ENCODE results near the gene DLGAP1.
"Not testable (repeated sequence)": the region's sequence is repeated elsewhere in the genome, so short reads cannot be mapped to it uniquely, and the experiment has no call there.

The DLGAP1 gene

GRCh38 chr18:3486512-3486911, 968.6 kb downstream of the DLGAP1 start:
- peaks cover 13% of the 10 kb centered on the region for H3K4me1 Mint-ChIP-seq (ENCODE audit: low read depth)
- no peak overlapping the region for H3K27ac Mint-ChIP-seq
- no peak overlapping the region for H3K4me3 Mint-ChIP-seq
- H3K9me3 Mint-ChIP-seq: no peaks in the 10 kb centered on the region
- H3K27me3 Mint-ChIP-seq: peaks cover 2% of the 10 kb centered on the region
- intact Hi-C loops (cut with micrococcal nuclease): no loop called here
- H3K36me3 Mint-ChIP-seq (ENCODE audit: low read depth): no peaks in the 10 kb centered on the region

DNA sequence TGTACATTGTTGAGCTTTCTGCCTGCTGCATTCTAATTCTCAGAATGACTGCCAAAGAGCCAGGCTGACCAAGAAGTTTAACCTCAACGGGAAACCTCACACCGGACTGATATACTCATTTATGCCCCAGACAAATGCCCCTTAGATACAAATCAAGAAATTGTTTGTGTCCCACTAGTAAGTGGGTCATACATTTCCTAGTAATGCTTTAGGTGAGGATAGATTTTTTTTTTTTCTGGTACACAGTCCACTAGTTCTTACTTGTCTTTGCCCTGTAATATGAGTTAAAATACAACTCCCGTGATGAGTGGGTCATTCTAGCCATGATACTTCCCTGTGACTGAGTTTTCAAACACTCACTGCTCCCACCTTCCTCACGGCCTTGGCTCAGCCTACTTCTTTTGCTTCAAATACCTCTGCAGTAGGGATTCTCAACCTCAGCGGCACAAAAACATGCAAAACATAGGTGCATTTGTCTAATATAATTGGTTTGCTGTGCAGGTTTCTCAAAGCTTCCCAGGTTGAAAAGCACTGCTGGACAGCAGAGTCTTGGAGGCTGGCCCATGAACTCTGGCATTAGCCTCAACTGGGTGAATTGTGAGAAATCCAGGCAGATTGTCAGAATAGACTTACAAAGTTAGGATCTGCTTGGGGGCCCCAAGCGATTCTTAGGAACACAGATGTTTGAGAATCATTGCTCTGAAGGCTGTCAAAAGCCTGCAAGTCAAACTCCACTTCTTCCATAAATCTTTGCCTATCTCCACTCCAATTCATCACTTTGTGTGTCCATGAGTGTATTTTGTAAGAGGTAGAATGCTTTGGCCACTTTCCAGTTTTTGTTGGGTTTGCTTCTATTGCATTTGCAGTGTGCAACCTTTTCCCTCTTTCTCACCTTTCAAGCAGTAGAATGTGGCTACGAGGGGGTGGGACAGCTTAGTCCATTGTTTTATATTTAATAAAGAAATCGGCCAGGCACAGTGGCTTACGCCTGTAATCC, 969.7 kb downstream of the DLGAP1 start:
- no peak overlapping the region for H3K27ac Mint-ChIP-seq
- no peaks in the 10 kb centered on the region for H3K9me3 Mint-ChIP-seq
- H3K27me3 Mint-ChIP-seq: peaks cover 2% of the 10 kb centered on the region
- H3K4me3 Mint-ChIP-seq: no peak overlapping the region
- H3K4me1 Mint-ChIP-seq (ENCODE audit: low read depth): peaks cover 13% of the 10 kb centered on the region
- no peaks in the 10 kb centered on the region for H3K36me3 Mint-ChIP-seq (ENCODE audit: low read depth)
- intact Hi-C loops (cut with micrococcal nuclease): no loop called here

DNA sequence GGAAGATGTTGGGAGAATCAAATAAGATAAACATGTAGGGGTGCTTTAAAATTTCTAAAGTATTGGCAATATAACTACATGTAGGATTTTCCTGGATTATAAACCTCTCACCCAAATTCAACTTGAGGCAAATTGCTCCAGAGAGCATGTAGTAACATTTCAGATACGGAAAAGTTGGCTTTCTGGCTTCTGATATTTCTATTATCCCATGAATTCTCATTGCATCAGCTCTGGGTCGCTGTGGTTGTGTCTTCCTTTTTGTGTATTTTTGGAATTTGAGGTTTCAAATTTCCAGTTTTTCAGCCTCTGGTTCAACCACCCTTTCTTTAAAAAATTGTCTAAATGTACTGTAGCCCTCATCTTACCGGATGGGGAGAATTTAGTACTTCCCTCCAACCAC, 972.8 kb downstream of the DLGAP1 start:
- intact Hi-C loops (cut with micrococcal nuclease): no loop called here
- no peak overlapping the region for H3K27ac Mint-ChIP-seq
- peaks cover 5% of the 10 kb centered on the region for H3K4me1 Mint-ChIP-seq (ENCODE audit: low read depth)
- H3K36me3 Mint-ChIP-seq (ENCODE audit: low read depth): no peaks in the 10 kb centered on the region
- no peaks in the 10 kb centered on the region for H3K27me3 Mint-ChIP-seq
- no peaks in the 10 kb centered on the region for H3K9me3 Mint-ChIP-seq
- H3K4me3 Mint-ChIP-seq: no peak overlapping the region

GRCh38 chr18:3481696-3482210, 973.4 kb downstream of the DLGAP1 start:
- no peak overlapping the region for H3K27ac Mint-ChIP-seq
- no peaks in the 10 kb centered on the region for H3K27me3 Mint-ChIP-seq
- no peak overlapping the region for H3K4me3 Mint-ChIP-seq
- H3K4me1 Mint-ChIP-seq (ENCODE audit: low read depth): peaks cover 4% of the 10 kb centered on the region
- H3K36me3 Mint-ChIP-seq (ENCODE audit: low read depth): no peaks in the 10 kb centered on the region
- H3K9me3 Mint-ChIP-seq: no peaks in the 10 kb centered on the region
- intact Hi-C loops (cut with micrococcal nuclease): no loop called here

DNA sequence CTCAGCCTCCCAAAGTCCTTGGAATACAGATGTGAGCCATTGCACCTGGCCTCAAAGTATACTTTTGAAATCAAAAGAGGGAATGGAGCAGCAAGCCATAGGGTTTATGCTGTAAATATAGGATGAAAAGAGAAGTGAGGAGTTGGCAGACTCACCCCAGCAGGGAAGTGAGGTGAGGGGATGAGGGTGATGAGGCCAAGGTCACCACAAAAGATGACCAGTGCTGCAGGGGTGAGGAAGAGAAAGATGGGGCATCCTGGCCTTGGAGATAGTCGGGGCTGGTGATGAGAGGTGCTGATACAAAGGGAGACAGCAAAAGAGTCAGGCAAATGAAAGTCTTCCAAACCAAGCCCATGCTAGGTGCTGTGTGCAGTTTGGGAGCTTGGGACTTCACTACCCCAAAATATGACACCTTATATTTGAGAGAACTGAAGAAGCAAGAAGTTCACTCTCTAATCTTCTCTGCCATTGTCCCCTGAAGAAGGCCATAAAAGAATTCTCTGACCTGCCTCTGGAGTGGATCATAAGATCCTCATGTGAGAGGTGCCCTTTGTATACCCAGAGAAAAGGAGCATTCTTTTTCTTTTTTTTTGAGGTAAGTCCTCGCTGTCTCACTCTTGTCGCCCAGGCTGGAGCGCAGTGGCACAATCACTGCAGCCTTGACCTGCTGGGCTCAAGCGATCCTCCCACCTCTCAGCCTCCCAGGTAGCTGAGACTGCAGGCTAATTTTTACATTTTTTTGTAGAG, 974.1 kb downstream of the DLGAP1 start:
- no peaks in the 10 kb centered on the region for H3K36me3 Mint-ChIP-seq (ENCODE audit: low read depth)
- no peak overlapping the region for H3K27ac Mint-ChIP-seq
- no peaks in the 10 kb centered on the region for H3K27me3 Mint-ChIP-seq
- intact Hi-C loops (cut with micrococcal nuclease): no loop called here
- H3K4me3 Mint-ChIP-seq: no peak overlapping the region
- H3K9me3 Mint-ChIP-seq: no peaks in the 10 kb centered on the region
- no peaks in the 10 kb centered on the region for H3K4me1 Mint-ChIP-seq (ENCODE audit: low read depth)

- Mint-ChIP-seq H3K4me3 (no peak overlapping the region), H3K4me1 (ENCODE audit: low read depth) (no peaks in the 10 kb centered on the region), H3K27me3 (no peaks in the 10 kb centered on the region), H3K36me3 (ENCODE audit: low read depth) (no peaks in the 10 kb centered on the region), H3K27ac (no peak overlapping the region), H3K9me3 (no peaks in the 10 kb centered on the region)
- intact Hi-C loops (cut with micrococcal nuclease): no loop called here
Observed at GRCh38 chr18:3479978-3480509, 975.1 kb downstream of the DLGAP1 start.

DNA sequence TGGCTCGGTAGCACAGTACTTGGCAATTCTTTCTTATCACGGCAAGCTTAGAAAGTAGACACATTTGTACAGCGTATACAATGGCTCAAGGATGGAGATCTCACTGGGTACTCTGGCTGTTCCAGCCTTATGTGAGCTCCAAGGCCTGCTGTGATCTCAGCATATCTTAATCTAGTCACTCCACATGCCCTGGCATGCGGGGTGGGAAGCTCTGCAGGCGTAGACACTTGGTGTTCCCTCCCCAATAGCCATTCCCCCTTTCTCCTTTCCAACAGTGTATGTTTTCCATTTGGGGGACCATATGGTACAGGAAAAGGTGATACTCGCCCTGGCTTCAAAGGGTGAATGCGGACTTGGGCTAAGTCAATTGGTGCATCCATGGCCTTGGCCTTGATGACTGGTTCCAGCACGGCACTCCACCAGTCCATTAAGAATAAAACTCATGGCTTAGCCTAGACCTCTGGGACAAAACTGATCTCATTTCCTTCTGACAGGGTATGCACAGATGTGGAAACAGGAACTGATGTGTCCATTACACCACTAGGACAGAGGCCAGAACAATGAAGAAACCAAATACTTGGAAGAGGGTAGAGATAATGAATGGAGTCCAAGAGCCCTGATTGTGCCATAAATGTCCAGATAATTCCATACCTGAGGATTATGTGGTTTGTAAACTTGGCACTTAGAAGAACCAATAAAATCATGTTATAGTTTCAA, 976.7 kb downstream of the DLGAP1 start:
- H3K27me3 Mint-ChIP-seq: no peaks in the 10 kb centered on the region
- intact Hi-C loops (cut with micrococcal nuclease): no loop called here

DNA sequence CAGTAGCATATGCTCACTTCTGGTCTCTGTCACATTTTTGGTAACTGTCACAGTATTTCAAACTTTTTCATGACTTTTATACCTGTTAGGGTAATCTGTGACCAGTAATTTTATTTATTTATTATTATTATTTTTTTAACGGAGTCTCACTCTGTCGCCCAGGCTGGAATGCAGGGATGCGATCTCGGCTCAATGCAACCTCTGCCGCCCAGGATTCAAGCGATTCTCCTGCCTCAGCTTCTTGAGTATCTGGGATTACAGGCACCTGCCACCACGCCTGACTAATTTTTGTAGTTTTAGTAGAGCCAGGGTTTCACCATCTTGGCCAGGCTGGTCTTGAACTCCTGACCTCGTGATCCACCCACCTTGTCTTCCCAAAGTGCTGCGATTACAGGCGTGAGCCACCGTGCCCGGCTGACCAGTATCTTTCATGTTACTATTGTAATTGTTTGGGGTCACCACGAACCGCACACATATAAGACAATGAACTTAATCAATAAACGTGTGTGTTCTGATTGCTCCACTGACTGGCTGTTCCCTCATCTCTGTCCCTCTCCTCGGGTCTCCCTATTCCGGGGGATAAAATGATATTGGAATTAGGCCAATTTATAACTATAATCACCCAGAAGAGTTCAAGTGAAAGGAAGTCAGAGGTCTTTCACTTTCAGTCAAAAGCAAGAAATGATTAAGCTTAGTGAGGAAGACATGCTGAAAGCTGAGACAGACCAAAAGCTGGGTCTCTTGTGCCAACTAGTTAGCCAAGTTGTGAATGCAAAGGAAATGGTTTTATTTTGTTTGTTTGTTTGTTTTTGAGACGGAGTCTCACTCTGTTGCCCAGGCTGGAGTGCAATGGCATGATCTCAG, 982.2 kb downstream of the DLGAP1 start:
- no peaks in the 10 kb centered on the region for H3K9me3 Mint-ChIP-seq
- H3K4me1 Mint-ChIP-seq (ENCODE audit: low read depth): peaks cover 6% of the 10 kb centered on the region
- H3K27me3 Mint-ChIP-seq: no peaks in the 10 kb centered on the region
- intact Hi-C loops (cut with micrococcal nuclease): no loop called here
- no peak overlapping the region for H3K27ac Mint-ChIP-seq
- no peak overlapping the region for H3K4me3 Mint-ChIP-seq
- no peaks in the 10 kb centered on the region for H3K36me3 Mint-ChIP-seq (ENCODE audit: low read depth)

More for the DNA sequence above, 976.7 kb downstream of the DLGAP1 start:
- Mint-ChIP-seq H3K4me1 (ENCODE audit: low read depth) (no peaks in the 10 kb centered on the region), H3K27ac (no peak overlapping the region), H3K36me3 (ENCODE audit: low read depth) (no peaks in the 10 kb centered on the region), H3K9me3 (no peaks in the 10 kb centered on the region), H3K4me3 (no peak overlapping the region)

GRCh38 chr18:3472121-3472520, 983.0 kb downstream of the DLGAP1 start:
- intact Hi-C loops (cut with micrococcal nuclease); H3K4me3 Mint-ChIP-seq; H3K4me1 Mint-ChIP-seq (ENCODE audit: low read depth); H3K27me3 Mint-ChIP-seq; H3K36me3 Mint-ChIP-seq (ENCODE audit: low read depth); H3K9me3 Mint-ChIP-seq; H3K27ac Mint-ChIP-seq: not testable (repeated sequence)

- H3K27me3 Mint-ChIP-seq: no peaks in the 10 kb centered on the region
- H3K9me3 Mint-ChIP-seq: no peaks in the 10 kb centered on the region
- no peak overlapping the region for H3K4me3 Mint-ChIP-seq
- peaks cover 10% of the 10 kb centered on the region for H3K4me1 Mint-ChIP-seq (ENCODE audit: low read depth)
- no peak overlapping the region for H3K27ac Mint-ChIP-seq
- no peaks in the 10 kb centered on the region for H3K36me3 Mint-ChIP-seq (ENCODE audit: low read depth)
- intact Hi-C loops (cut with micrococcal nuclease): no loop called here
Observed at GRCh38 chr18:3471141-3471648, 983.9 kb downstream of the DLGAP1 start.

GRCh38 chr18:3468833-3469232, 986.3 kb downstream of the DLGAP1 start:
- no peak overlapping the region for H3K4me3 Mint-ChIP-seq
- H3K4me1 Mint-ChIP-seq (ENCODE audit: low read depth): peaks cover 15% of the 10 kb centered on the region
- no peak overlapping the region for H3K27ac Mint-ChIP-seq
- no peaks in the 10 kb centered on the region for H3K36me3 Mint-ChIP-seq (ENCODE audit: low read depth)
- H3K9me3 Mint-ChIP-seq: no peaks in the 10 kb centered on the region
- no peaks in the 10 kb centered on the region for H3K27me3 Mint-ChIP-seq
- intact Hi-C loops (cut with micrococcal nuclease): no loop called here

- H3K4me3 Mint-ChIP-seq: no peak overlapping the region
- H3K27ac Mint-ChIP-seq: no peak overlapping the region
- intact Hi-C loops (cut with micrococcal nuclease): no loop called here
- H3K27me3 Mint-ChIP-seq: no peaks in the 10 kb centered on the region
- peaks cover 15% of the 10 kb centered on the region for H3K4me1 Mint-ChIP-seq (ENCODE audit: low read depth)
- H3K9me3 Mint-ChIP-seq: no peaks in the 10 kb centered on the region
- no peaks in the 10 kb centered on the region for H3K36me3 Mint-ChIP-seq (ENCODE audit: low read depth)
Observed at GRCh38 chr18:3468066-3468705, 986.9 kb downstream of the DLGAP1 start.

Measured in dendritic cell treated with granulocyte-macrophage colony-stimulating factor and Interleukin-4, amounts not matched to agents 40 ng/mL and 50 ng/mL, for 4 days (primary cell).